PC-3 (cell line): ENCODE data around the gene MAML3. TPM values are rescaled to one million over a fixed set of nuclear protein-coding genes. Genes with fewer than 3 reads are reported as not detected.

Experiments used
- ATAC-seq: fragments of 200-7000 bp; cut with Tn5 transposase; 2 replicates; pipeline ENCODE4 v1.9.1; 2020; ENCODE audit warnings: mild to moderate bottlenecking, moderate library complexity
- BruUV-seq: library from RNA; stranded (reverse); fragments of 400-500 nt; replicated peaks from 2 replicates; lab custom pipeline; 2021; lab: Mats Ljungman, UMichigan
- CTCF ChIA-PET: fragments of 300-600 bp; sonication (Branson Sonifier 250); formaldehyde crosslinking; loops from one replicate; lab custom pipeline; 2022; ENCODE audit warnings: antibody characterized with exemption; lab: Charles Lee
- POLR2A ChIA-PET: fragments of 300-600 bp; sonication (Branson Sonifier 250); formaldehyde crosslinking; loops from one replicate; lab custom pipeline; 2022; ENCODE audit warnings: antibody characterized with exemption; ENCODE audit not compliant: unreplicated experiment; lab: Charles Lee
- DNase-seq: peaks from one replicate; pipeline ENCODE4 v3.0.0-alpha.2; 2015
- H2AFZ ChIP-seq: fragments of 300-600 bp; sonication (generic); 2 replicates; pipeline ENCODE4 v1.6.0; 2016; ENCODE audit warnings: antibody characterized with exemption, low read length
- H3F3A ChIP-seq: fragments of 300-600 bp; sonication (generic); one replicate; pipeline ENCODE4 v1.6.0; 2017; ENCODE audit warnings: antibody characterized with exemption, low read length, control low read depth, mild to moderate bottlenecking; ENCODE audit not compliant: unreplicated experiment
- H3K27ac ChIP-seq: fragments of 300-600 bp; sonication (generic); 2 replicates; pipeline ENCODE4 v1.5.1; 2016; ENCODE audit warnings: mild to moderate bottlenecking, low read length
- H3K27me3 ChIP-seq: fragments of 300-600 bp; sonication (generic); 2 replicates; pipeline ENCODE4 v1.6.1; 2016; ENCODE audit warnings: low read length, mixed read lengths
- H3K36me3 ChIP-seq: fragments of 300-600 bp; sonication (generic); 2 replicates; pipeline ENCODE4 v1.6.1; 2016; ENCODE audit warnings: low read depth, mixed run types, low read length, mixed read lengths
- H3K4me1 ChIP-seq: fragments of 300-600 bp; sonication (generic); 2 replicates; pipeline ENCODE4 v1.5.1; 2016; ENCODE audit warnings: low read length; ENCODE audit not compliant: insufficient read depth
- H3K4me2 ChIP-seq: fragments of 300-600 bp; sonication (generic); 2 replicates; pipeline ENCODE4 v1.6.0; 2016; ENCODE audit warnings: low read length
- H3K4me3 ChIP-seq: fragments of 300-600 bp; sonication (generic); 2 replicates; pipeline ENCODE4 v1.5.1; 2016; ENCODE audit warnings: mild to moderate bottlenecking, low read length, mixed read lengths
- H3K79me2 ChIP-seq: fragments of 300-600 bp; sonication (generic); 2 replicates; pipeline ENCODE4 v1.6.1; 2017; ENCODE audit warnings: low read length, mixed read lengths
- H3K9ac ChIP-seq: fragments of 300-600 bp; sonication (generic); 2 replicates; pipeline ENCODE4 v1.6.0; 2016; ENCODE audit warnings: mild to moderate bottlenecking, low read length
- H3K9me2 ChIP-seq: fragments of 300-600 bp; sonication (generic); replicated peaks from 2 replicates; pipeline ENCODE4 v1.6.1; 2016; ENCODE audit warnings: mixed run types, low read length, mixed read lengths
- H3K9me3 ChIP-seq: fragments of 300-600 bp; sonication (generic); 2 replicates; pipeline ENCODE4 v1.6.1; 2016; ENCODE audit warnings: low read length, mixed read lengths
- H4K20me1 ChIP-seq: fragments of 300-600 bp; sonication (generic); 2 replicates; pipeline ENCODE4 v1.6.1; 2016; ENCODE audit warnings: low read length, mixed read lengths
- EZH2 ChIP-seq: fragments of 300-600 bp; sonication (generic); IDR thresholded peaks from one replicate; pipeline ENCODE4 v1.6.1; 2017; ENCODE audit warnings: antibody characterized with exemption, mild to moderate bottlenecking, low read length; ENCODE audit not compliant: unreplicated experiment
- EZH2phosphoT487 ChIP-seq: fragments of 300-600 bp; sonication (generic); IDR thresholded peaks from 2 replicates; pipeline ENCODE4 v1.6.1; 2018; ENCODE audit warnings: mild to moderate bottlenecking, antibody characterized with exemption, low read length, borderline replicate concordance
- intact Hi-C: fragments of 100-400 bp; cut with micrococcal nuclease; formaldehyde crosslinking; loops from 2 replicates; pipeline ENCODE4 v1.9.0; 2023
- total RNA-seq: library from RNA; depleted of rRNA; stranded (reverse); fragments of >200 nt; gene quantifications from 2 replicates; pipeline ENCODE4 v1.2.3, GENCODE V29; 2014
- TF ChIP-seq, protein P1 (sequence below): fragments of 300-600 bp; sonication (generic); conservative IDR thresholded peaks from 2 replicates; pipeline ENCODE4 v1.5.1; 2017; ENCODE audit warnings: antibody characterized with exemption, low read depth, mild to moderate bottlenecking, low read length

MAML3 gene
- total RNA-seq, 1 experiment from 2014 or later, result 4.3 TPM

DNA sequence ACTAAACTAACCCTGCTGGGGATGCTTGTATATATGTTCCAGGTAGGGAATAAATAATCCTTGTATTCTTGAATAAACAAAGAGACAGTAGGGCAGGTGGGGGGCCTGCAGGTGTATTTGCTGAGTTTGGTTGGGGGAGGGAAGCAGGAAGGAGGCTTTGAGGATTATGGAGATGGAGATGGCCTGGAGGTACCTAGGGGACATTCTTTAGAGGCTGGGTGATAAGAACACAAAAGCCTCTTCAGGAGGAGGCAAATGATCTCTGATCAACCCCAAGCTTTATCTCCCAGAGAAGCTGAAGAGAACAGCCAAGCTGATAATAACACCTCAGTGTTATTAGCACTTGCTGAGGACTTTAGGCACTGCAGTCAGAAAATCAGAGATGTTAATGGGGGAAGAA lies 300.7 kb downstream of the MAML3 start:
- intact Hi-C loops, result no loop called here
- H3K9me2 ChIP-seq, result no peaks in the 10 kb centered on the region
- H3K4me1 ChIP-seq, result peaks cover 17% of the 10 kb centered on the region
- no peak overlapping the region for H2AFZ ChIP-seq
- no peak overlapping the region for H3K27ac ChIP-seq
- no peak overlapping the region for H3K9ac ChIP-seq
- no peaks in the 10 kb centered on the region for H3K27me3 ChIP-seq
- ChIA-PET POLR2A (no interaction called here), CTCF (no interaction called here)
- no TSS peak for BruUV-seq
- TF ChIP-seq EZH2 (no peak), EZH2phosphoT487 (no peak)
- TF ChIP-seq, protein P1, sequence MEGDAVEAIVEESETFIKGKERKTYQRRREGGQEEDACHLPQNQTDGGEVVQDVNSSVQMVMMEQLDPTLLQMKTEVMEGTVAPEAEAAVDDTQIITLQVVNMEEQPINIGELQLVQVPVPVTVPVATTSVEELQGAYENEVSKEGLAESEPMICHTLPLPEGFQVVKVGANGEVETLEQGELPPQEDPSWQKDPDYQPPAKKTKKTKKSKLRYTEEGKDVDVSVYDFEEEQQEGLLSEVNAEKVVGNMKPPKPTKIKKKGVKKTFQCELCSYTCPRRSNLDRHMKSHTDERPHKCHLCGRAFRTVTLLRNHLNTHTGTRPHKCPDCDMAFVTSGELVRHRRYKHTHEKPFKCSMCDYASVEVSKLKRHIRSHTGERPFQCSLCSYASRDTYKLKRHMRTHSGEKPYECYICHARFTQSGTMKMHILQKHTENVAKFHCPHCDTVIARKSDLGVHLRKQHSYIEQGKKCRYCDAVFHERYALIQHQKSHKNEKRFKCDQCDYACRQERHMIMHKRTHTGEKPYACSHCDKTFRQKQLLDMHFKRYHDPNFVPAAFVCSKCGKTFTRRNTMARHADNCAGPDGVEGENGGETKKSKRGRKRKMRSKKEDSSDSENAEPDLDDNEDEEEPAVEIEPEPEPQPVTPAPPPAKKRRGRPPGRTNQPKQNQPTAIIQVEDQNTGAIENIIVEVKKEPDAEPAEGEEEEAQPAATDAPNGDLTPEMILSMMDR, result no peak
- no peaks in the 10 kb centered on the region for H3K79me2 ChIP-seq
- H3F3A ChIP-seq, result no peaks in the 10 kb centered on the region
- H4K20me1 ChIP-seq, result no peaks in the 10 kb centered on the region
- no peak overlapping the region for H3K4me2 ChIP-seq
- H3K9me3 ChIP-seq, result no peaks in the 10 kb centered on the region
- no peak for ATAC-seq
- no peaks in the 10 kb centered on the region for H3K36me3 ChIP-seq
- no peak overlapping the region for H3K4me3 ChIP-seq
- no peak for DNase-seq

DNA sequence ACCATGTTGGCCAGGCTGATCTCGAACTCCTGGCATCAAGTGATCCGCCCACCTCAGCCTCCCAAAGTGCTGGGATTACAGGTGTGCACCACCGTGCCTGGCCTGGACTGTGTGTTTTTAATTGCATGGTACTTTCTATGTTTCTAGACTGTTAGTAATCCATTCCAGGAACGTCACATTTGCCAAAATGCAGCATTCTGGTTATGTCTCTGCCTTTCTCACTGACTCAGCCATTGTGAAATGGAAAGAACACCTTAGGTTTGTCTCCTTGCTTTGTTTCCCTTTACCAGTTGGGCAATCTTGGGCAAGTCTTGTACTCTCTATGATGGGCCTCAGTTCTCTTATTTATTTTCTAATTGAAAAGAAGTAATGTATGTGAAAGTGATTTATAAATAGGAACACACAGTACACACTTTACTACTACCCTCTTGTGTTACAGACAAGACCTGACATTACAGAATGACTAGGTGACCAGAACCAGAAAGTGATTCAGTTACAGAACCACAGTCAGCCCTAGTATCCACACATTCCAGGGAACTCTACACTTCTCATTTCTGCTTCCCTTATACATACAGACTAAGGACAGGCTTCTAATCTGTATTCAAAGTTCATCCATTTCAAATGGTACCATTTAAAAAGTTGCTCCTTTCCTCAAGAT lies 301.2 kb downstream of the MAML3 start:
- Histone ChIP-seq H3K9me2 (no peaks in the 10 kb centered on the region), H3K9me3 (no peaks in the 10 kb centered on the region), H3K4me3 (no peak overlapping the region), H3K27ac (no peak overlapping the region), H3K27me3 (no peaks in the 10 kb centered on the region), H3K4me2 (no peak overlapping the region), H3F3A (no peaks in the 10 kb centered on the region), H3K9ac (no peak overlapping the region), H3K79me2 (no peaks in the 10 kb centered on the region), H2AFZ (no peak overlapping the region), H3K4me1 (peaks cover 17% of the 10 kb centered on the region), H3K36me3 (no peaks in the 10 kb centered on the region), H4K20me1 (no peaks in the 10 kb centered on the region)
- no peak for TF ChIP-seq EZH2
- TF ChIP-seq EZH2phosphoT487, result no peak
- TF ChIP-seq, protein P1, result no peak
- CTCF ChIA-PET, result no interaction called here
- DNase-seq, result no peak
- no TSS peak for BruUV-seq
- intact Hi-C loops, result no loop called here
- no peak for ATAC-seq
- POLR2A ChIA-PET, result no interaction called here

DNA sequence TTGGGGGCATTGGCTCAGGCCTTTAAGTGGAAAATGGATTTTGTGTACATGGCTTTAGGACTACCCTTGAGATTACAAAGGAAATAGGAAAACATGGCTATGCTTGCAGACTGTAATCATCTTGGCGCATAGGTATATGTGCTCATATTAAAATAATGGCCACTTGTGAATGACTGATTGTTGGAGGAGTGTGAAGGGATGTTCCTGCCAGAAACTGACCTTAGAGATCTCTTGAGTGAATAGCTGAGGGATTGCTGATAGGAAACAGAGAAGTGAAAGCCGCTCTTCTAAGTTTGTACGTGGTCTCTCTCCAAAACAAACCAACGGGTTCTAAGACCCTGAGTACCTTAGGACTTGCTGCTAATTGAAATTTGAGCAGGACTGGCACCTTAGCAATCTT lies 302.3 kb downstream of the MAML3 start:
- no peaks in the 10 kb centered on the region for H3K79me2 ChIP-seq
- no peaks in the 10 kb centered on the region for H3K36me3 ChIP-seq
- no peaks in the 10 kb centered on the region for H3K9me2 ChIP-seq
- H3K9ac ChIP-seq, result no peak overlapping the region
- peaks cover 8% of the 10 kb centered on the region for H3K4me1 ChIP-seq
- no peaks in the 10 kb centered on the region for H3F3A ChIP-seq
- no peak overlapping the region for H3K27ac ChIP-seq
- no peaks in the 10 kb centered on the region for H3K27me3 ChIP-seq
- no peak for TF ChIP-seq EZH2
- TF ChIP-seq, protein P1, result no peak
- no peak for TF ChIP-seq EZH2phosphoT487
- ChIA-PET POLR2A (no interaction called here), CTCF (no interaction called here)
- no peaks in the 10 kb centered on the region for H3K9me3 ChIP-seq
- no peak for ATAC-seq
- H2AFZ ChIP-seq, result no peak overlapping the region
- no peak overlapping the region for H3K4me2 ChIP-seq
- no TSS peak for BruUV-seq
- H3K4me3 ChIP-seq, result no peak overlapping the region
- no peak for DNase-seq
- intact Hi-C loops, result no loop called here
- H4K20me1 ChIP-seq, result no peaks in the 10 kb centered on the region
